T-helper 22 cell (primary cell): ENCODE measurements around the gene EGLN3.

Experiments
- DNase-seq: peaks from one replicate; pipeline ENCODE4 v3.0.0-alpha.2; 2020; ENCODE audit warnings: low read depth

EGLN3 gene

GRCh38 chr14:33910435-33910834 lies 40.4 kb downstream of the EGLN3 start:
- no peak for DNase-seq

GRCh38 chr14:33909380-33910084 lies 41.3 kb downstream of the EGLN3 start:
- DNase-seq, result no peak

GRCh38 chr14:33908540-33909223 lies 42.2 kb downstream of the EGLN3 start:
- no peak for DNase-seq

- no peak for DNase-seq
These were observed 43.9 kb downstream of the EGLN3 start for GRCh38 chr14:33906968-33907367.

GRCh38 chr14:33904609-33905008 lies 46.3 kb downstream of the EGLN3 start:
- DNase-seq, result no peak

- no peak for DNase-seq
These were observed 47.5 kb downstream of the EGLN3 start for GRCh38 chr14:33903369-33903768.

- DNase-seq, result no peak
These were observed 48.5 kb downstream of the EGLN3 start for GRCh38 chr14:33902363-33902762.

GRCh38 chr14:33901426-33902155 lies 49.3 kb downstream of the EGLN3 start:
- no peak for DNase-seq

GRCh38 chr14:33900706-33901105 lies 50.2 kb downstream of the EGLN3 start:
- DNase-seq, result no peak

- DNase-seq, result no peak
These were observed 51.0 kb downstream of the EGLN3 start for GRCh38 chr14:33899723-33900341.

GRCh38 chr14:33897878-33898535 lies 52.9 kb downstream of the EGLN3 start:
- no peak for DNase-seq

- DNase-seq, result no peak
These were observed 53.5 kb downstream of the EGLN3 start for GRCh38 chr14:33897382-33897781.

- no peak for DNase-seq
These were observed 56.5 kb downstream of the EGLN3 start for GRCh38 chr14:33894339-33894738.

- no peak for DNase-seq
These were observed 59.2 kb downstream of the EGLN3 start for GRCh38 chr14:33891700-33892099.

- DNase-seq, result no peak
These were observed 66.0 kb downstream of the EGLN3 start for GRCh38 chr14:33884916-33885315.

- no peak for DNase-seq
These were observed 70.5 kb downstream of the EGLN3 start for GRCh38 chr14:33880330-33880729.

GRCh38 chr14:33879684-33880286 lies 71.1 kb downstream of the EGLN3 start:
- DNase-seq, result no peak

GRCh38 chr14:33876274-33876673 lies 74.6 kb downstream of the EGLN3 start:
- DNase-seq, result no peak
